Inflammatory macrophage (primary cell): ENCODE measurements around the gene VIPAS39.

Experiments
- DNase-seq, 2 donors: peaks; one replicate each; pipeline ENCODE4 v3.0.0-alpha.2; 2020 to 2022

The VIPAS39 gene

GRCh38 chr14:77403768-77404167 lies 53.6 kb downstream of the VIPAS39 start:
- DNase-seq: no peak

GRCh38 chr14:77400216-77400615 lies 57.2 kb downstream of the VIPAS39 start:
- no peak for DNase-seq

DNA sequence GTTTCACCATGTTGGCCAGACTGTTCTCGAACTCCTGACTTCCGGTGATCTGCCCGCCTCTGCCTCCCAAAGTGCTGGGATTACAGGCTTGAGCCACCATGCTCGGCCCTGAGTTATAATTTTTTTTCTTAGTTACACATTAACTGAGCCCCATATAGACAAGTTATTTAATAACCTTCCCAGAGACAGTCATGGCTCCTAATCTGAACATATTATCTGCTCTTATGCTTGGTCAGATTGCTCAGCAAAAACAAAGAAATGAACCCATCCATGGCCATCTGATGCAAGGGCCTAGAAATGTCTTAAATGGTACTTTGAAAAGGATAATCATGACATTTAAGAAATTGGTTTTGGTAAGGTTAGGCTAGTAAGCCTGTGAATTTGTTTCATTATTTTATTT lies 67.2 kb downstream of the VIPAS39 start:
- DNase-seq: no peak

DNA sequence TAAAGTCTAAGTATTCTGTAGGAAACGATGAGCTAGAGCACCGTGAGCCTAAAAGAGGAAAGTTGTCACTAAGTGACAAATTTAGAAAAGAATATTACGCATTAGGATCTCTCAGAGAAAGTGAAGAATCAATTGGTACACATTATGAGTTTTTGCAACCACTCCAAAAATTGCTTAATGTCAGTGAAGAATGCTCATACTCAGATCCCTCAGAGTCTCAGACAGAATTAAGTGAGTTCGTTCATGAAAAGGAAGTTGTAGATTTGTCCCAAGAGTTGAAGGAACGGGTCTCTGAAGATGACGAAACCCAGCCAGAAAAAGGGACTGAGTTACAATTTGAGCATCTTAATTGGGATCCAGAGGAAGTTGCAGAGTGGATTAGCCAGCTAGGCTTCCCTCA lies 78.7 kb downstream of the VIPAS39 start:
- DNase-seq: peak; percentile 36 to 77

DNA sequence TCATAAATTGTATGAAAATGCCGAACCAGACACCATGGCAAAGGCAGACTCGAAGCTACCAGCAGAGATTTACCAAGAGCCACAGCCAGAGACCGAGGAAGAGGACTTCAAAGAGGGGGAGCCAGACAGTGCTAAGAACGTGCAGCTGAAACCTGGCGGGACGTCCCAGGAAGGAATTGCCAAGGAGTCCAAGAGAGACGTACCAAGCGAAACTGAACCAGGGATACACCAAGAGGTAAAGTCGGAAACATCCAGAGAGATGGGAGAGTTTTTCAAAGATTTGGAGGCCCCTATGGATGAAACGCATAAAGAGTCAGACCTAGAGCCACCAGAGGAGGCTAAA lies 79.9 kb downstream of the VIPAS39 start:
- DNase-seq: no peak

DNA sequence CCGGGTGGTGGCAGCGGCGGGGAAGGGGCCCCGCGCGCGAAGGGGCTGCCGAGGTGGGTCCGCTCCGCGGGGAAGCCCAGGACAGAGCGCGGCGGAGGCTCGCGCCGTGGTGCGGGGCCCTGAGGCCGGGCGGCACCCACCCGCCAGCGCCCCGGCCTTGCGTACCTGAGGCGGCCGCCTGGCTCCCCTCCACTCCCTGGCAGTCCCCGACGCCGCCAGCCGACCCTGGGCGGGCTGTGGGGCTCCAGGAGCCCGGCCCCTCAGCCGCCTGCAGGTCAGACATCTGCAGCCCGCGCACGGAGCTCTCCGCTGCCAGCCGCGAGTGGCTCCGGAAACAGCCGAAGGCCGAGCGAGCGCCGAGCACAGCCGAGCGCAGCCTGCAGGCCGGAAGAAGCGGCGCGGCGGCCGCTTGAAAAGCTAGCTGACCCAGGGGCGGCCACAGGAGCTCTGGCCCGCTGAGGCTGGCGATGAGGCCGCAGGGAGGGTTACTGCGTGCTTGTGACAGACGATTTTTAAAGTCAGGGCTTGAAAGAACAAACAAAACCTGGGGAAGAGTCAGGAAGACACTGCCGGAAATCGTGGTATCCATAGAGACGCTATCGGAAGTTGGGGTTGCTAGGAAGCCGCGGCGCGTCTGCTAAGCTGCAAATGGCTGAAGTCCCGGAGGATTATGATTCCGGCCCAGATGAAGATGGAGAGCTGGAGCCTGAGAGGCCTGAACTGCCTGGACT lies 80.5 kb downstream of the VIPAS39 start, which contains the start of the genes SAMD15 and TMED8:
SAMD15 (plus strand) TSS at position 609 of the 731 bp plus-strand sequence; CDS start at position 649, 40 bp downstream.
TMED8 (minus strand) TSS at position 324 of the 731 bp plus-strand sequence; CDS start at position 283, 41 bp downstream.
- DNase-seq: peak; percentile 80 to 86
